ENCODE measurements around the gene MYO7B. TPM values are rescaled to one million over a fixed set of nuclear protein-coding genes. Genes with fewer than 3 reads are reported as not detected.
A peak's percentile ranks its signal among the peaks of the same experiment; 100 is the strongest.

MYO7B gene
- total RNA-seq, 1 donor from 2014 or later, result 0.04 TPM

DNA sequence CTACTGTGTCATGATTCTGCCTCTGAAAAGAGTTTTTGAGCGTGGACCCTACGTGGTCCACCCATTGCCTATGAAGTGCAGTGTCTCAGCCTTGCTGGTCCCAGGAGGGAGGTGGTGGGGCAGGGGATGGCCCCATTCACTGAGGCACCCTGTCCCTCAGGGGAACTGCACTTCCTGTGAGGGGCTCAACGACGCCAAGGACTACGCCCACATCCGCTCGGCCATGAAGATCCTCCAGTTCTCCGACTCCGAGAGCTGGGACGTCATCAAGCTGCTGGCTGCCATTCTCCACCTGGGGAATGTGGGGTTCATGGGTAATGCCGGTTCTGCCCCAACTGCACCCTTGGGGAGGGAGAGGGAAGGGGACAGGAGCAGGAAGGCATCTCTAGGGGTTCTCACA is 42.5 kb downstream of the MYO7B start:
- H3K4me1 Mint-ChIP-seq, result peaks cover 10% of the 10 kb centered on the region
- H3K9me3 Mint-ChIP-seq, result no peaks in the 10 kb centered on the region
- H3K4me3 Mint-ChIP-seq, result no peak overlapping the region
- no peaks in the 10 kb centered on the region for H3K36me3 Mint-ChIP-seq
- TF ChIP-seq, protein P1, sequence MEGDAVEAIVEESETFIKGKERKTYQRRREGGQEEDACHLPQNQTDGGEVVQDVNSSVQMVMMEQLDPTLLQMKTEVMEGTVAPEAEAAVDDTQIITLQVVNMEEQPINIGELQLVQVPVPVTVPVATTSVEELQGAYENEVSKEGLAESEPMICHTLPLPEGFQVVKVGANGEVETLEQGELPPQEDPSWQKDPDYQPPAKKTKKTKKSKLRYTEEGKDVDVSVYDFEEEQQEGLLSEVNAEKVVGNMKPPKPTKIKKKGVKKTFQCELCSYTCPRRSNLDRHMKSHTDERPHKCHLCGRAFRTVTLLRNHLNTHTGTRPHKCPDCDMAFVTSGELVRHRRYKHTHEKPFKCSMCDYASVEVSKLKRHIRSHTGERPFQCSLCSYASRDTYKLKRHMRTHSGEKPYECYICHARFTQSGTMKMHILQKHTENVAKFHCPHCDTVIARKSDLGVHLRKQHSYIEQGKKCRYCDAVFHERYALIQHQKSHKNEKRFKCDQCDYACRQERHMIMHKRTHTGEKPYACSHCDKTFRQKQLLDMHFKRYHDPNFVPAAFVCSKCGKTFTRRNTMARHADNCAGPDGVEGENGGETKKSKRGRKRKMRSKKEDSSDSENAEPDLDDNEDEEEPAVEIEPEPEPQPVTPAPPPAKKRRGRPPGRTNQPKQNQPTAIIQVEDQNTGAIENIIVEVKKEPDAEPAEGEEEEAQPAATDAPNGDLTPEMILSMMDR (IDR thresholded peaks at IDR 0.05; ENCODE audit: unreplicated experiment), result no peak
- DNase-seq (ENCODE audit: low spot score in 2 of 2, unreplicated experiment in 2 of 2), result peak in 1 of 2 experiments; percentile 16
- no peaks in the 10 kb centered on the region for H3K27me3 Mint-ChIP-seq (ENCODE audit: low read depth)
- no peak overlapping the region for H3K27ac Mint-ChIP-seq

DNA sequence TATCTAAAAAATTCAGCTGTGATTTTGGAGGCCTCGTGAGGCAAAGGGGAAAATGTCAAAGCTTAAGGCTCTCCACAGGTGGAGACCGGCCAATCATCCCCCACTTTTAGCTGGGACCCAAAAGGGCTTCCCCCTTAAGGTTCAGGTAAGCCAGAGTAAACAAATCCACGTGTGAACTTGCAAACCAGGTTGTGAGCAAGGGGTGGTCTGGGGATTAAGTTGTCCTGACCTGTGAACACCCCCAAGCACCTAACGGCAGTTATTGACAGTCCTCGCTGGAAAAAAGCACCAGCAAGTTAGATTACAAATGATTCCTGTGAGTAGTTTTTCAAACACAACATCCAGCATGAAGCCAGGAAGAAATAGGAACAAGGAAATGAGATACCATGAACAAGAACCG is 42.9 kb downstream of the MYO7B start:
- Mint-ChIP-seq H3K36me3 (no peaks in the 10 kb centered on the region), H3K27me3 (ENCODE audit: low read depth) (peaks cover 3% of the 10 kb centered on the region), H3K27ac (no peak overlapping the region), H3K4me3 (no peak overlapping the region), H3K9me3 (no peaks in the 10 kb centered on the region), H3K4me1 (peaks cover 10% of the 10 kb centered on the region)
- TF ChIP-seq, protein P1 (IDR thresholded peaks at IDR 0.05; ENCODE audit: unreplicated experiment), result no peak
- DNase-seq (ENCODE audit: low spot score in 2 of 2, unreplicated experiment in 2 of 2), result peak in 1 of 2 experiments; percentile 20

DNA sequence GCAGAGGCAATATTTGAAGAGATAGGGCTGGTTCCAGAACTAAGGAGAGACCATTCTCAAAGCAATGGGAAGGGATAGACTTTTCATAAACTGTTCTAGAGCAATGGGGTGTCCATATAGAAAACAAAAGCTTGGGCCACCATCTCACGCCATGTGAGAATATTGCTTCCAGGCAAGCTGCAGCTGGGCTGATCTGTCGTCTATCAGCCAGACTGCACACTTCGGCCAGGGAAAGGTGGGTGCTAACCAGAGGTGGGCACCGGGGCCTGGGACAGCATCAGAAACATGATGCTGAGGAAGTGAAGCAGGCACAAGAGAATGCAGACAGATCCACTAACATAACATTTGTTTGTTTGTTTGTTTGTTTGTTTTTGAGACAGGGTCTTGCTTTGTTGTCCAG is 43.7 kb downstream of the MYO7B start:
- no peaks in the 10 kb centered on the region for H3K36me3 Mint-ChIP-seq
- peaks cover 6% of the 10 kb centered on the region for H3K27me3 Mint-ChIP-seq (ENCODE audit: low read depth)
- H3K9me3 Mint-ChIP-seq, result no peaks in the 10 kb centered on the region
- no peak overlapping the region for H3K27ac Mint-ChIP-seq
- TF ChIP-seq, protein P1 (IDR thresholded peaks at IDR 0.05; ENCODE audit: unreplicated experiment), result no peak
- DNase-seq (ENCODE audit: low spot score in 2 of 2, unreplicated experiment in 2 of 2), result no peak
- peaks cover 10% of the 10 kb centered on the region for H3K4me1 Mint-ChIP-seq
- H3K4me3 Mint-ChIP-seq, result no peak overlapping the region

DNA sequence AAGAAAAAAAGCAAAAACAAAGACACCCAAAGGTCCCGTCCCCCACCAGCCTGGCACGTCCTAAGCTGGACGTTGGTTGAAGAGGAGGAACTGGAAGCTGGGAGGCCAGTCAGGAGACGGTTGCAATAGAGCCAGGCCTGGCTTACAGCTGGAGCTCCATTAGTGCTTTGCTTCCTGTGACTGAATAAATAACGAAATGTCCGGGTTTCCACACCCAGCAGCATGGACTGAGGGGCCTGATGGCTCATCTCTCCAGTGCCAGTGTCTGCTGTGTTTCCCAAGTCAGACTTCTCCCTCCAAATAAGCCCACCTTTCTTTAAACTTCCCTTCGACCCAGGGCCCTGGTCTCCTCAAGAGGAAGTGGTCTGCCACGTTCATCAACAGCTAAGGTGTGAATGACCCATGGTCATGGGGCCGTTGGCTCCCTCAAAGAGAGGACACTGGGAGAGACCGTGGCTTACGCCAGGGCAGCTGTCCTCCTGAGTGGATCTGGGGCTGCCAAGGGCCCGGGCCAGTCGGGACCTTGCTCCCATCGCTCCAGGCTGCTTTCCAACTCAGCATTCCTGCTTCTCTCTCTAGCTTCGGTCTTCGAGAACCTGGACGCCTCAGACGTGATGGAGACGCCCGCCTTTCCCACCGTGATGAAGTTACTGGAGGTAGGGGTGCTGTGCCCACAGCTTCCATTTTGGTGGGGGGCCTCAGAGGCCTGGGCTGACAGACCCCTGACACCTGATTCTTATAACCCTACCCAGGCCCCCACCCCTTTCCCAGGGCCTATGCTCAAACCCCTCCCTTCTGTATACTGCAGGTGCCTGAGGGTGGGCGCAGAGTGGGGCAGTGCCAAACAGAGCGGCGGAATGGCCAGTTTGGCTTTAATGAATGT is 44.9 kb downstream of the MYO7B start:
- no peaks in the 10 kb centered on the region for H3K9me3 Mint-ChIP-seq
- no peak overlapping the region for H3K4me3 Mint-ChIP-seq
- DNase-seq (ENCODE audit: low spot score in 2 of 2, unreplicated experiment in 2 of 2), result peak in 1 of 2 experiments; percentile 32
- no peaks in the 10 kb centered on the region for H3K36me3 Mint-ChIP-seq
- TF ChIP-seq, protein P1 (IDR thresholded peaks at IDR 0.05; ENCODE audit: unreplicated experiment), result no peak
- H3K27me3 Mint-ChIP-seq (ENCODE audit: low read depth), result peaks cover 6% of the 10 kb centered on the region
- H3K4me1 Mint-ChIP-seq, result peaks cover 8% of the 10 kb centered on the region
- H3K27ac Mint-ChIP-seq, result no peak overlapping the region

DNA sequence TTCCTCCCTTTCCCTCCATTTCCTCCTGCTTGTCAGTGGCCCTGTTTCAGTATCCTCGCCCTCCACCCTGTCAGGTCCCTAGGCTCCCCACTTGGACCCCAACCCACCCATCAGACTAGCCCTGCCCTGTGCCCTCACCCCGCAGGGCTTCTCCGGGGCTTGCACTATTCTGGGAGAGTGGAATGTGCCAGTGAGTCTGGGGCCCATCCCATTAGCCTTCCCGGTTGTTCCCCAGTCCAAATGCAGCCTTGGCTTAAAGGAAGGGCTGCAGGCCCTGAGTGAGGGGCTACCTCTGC is 45.5 kb downstream of the MYO7B start:
- peaks cover 9% of the 10 kb centered on the region for H3K27me3 Mint-ChIP-seq (ENCODE audit: low read depth)
- H3K36me3 Mint-ChIP-seq, result no peaks in the 10 kb centered on the region

More for the DNA sequence above, 45.5 kb downstream of the MYO7B start:
- Mint-ChIP-seq H3K4me1 (peaks cover 6% of the 10 kb centered on the region), H3K9me3 (no peaks in the 10 kb centered on the region), H3K27ac (no peak overlapping the region), H3K4me3 (no peak overlapping the region)
- DNase-seq (ENCODE audit: low spot score in 2 of 2, unreplicated experiment in 2 of 2), result peak in 1 of 2 experiments; percentile 32
- TF ChIP-seq, protein P1 (IDR thresholded peaks at IDR 0.05; ENCODE audit: unreplicated experiment), result no peak

All from mesothelial cell of epicardium (in vitro differentiated cells).